Memory B cell (primary cell): ENCODE data around the gene GDF3.
"Not testable (repeated sequence)": the region's sequence is repeated elsewhere in the genome, so short reads cannot be mapped to it uniquely, and the experiment has no call there.

ENCODE experiments used
- ATAC-seq: fragments of 150-1000 bp; cut with Tn5 transposase; 2 replicates; pipeline ENCODE4 v1.10.0; 2021; ENCODE audit warnings: low read depth, mild to moderate bottlenecking, moderate library complexity
- DNase-seq, 2 donors: peaks; one replicate each; pipeline ENCODE4 v3.0.0; 2022; ENCODE audit warnings: low spot score in 2 of 2
- H3K27ac Mint-ChIP-seq: one replicate; pipeline ENCODE4 v1.8.0; 2022; ENCODE audit warnings: mild to moderate bottlenecking, moderate library complexity, mixed read lengths
- H3K27me3 Mint-ChIP-seq: one replicate; pipeline ENCODE4 v1.8.0; 2022; ENCODE audit warnings: mixed read lengths
- H3K36me3 Mint-ChIP-seq: one replicate; pipeline ENCODE4 v1.8.0; 2022; ENCODE audit warnings: mild to moderate bottlenecking, mixed read lengths
- H3K4me1 Mint-ChIP-seq: one replicate; pipeline ENCODE4 v1.8.0; 2022; ENCODE audit warnings: mixed read lengths
- H3K4me3 Mint-ChIP-seq: one replicate; pipeline ENCODE4 v1.8.0; 2022; ENCODE audit warnings: mild to moderate bottlenecking, moderate library complexity, mixed read lengths
- H3K9me3 Mint-ChIP-seq: one replicate; pipeline ENCODE4 v1.8.0; 2022; ENCODE audit warnings: mixed read lengths

GDF3 gene

GRCh38 chr12:7695566-7696197 is at the start of gene GDF3:
Gene GDF3 (minus strand): TSS chr12:7695775. CDS start chr12:7695728, 47 bp downstream.
- Mint-ChIP-seq H3K27ac (no peak within 1 kb of the TSS), H3K4me3 (no peak within 1 kb of the TSS)

GRCh38 chr12:7732993-7733392 is 37.4 kb upstream of the GDF3 start:
- H3K4me3 Mint-ChIP-seq, result no peak overlapping the region
- H3K4me1 Mint-ChIP-seq, result no peaks in the 10 kb centered on the region
- no peak overlapping the region for H3K27ac Mint-ChIP-seq
- no peak for ATAC-seq
- no peaks in the 10 kb centered on the region for H3K36me3 Mint-ChIP-seq
- no peak for DNase-seq
- no peaks in the 10 kb centered on the region for H3K9me3 Mint-ChIP-seq
- H3K27me3 Mint-ChIP-seq, result peaks cover 4% of the 10 kb centered on the region

More at GRCh38 chr12:7695566-7696197, at the start of gene GDF3:
- Mint-ChIP-seq H3K36me3 (no peaks in the 10 kb centered on the region), H3K27me3 (peaks cover 8% of the 10 kb centered on the region), H3K9me3 (no peaks in the 10 kb centered on the region), H3K4me1 (peaks cover 9% of the 10 kb centered on the region)
- ATAC-seq (no peak), DNase-seq (no peak)

- Mint-ChIP-seq H3K4me3 (no peak overlapping the region), H3K9me3 (no peaks in the 10 kb centered on the region), H3K4me1 (no peaks in the 10 kb centered on the region), H3K27ac (no peak overlapping the region), H3K36me3 (no peaks in the 10 kb centered on the region), H3K27me3 (peaks cover 4% of the 10 kb centered on the region)
- no peak for DNase-seq
- no peak for ATAC-seq
Observed at GRCh38 chr12:7731486-7731885, 35.9 kb upstream of the GDF3 start.

- H3K9me3 Mint-ChIP-seq, H3K27me3 Mint-ChIP-seq, ATAC-seq, H3K36me3 Mint-ChIP-seq, H3K4me1 Mint-ChIP-seq, DNase-seq, H3K27ac Mint-ChIP-seq, H3K4me3 Mint-ChIP-seq: not testable (repeated sequence)
Observed at GRCh38 chr12:7730984-7731383, 35.4 kb upstream of the GDF3 start.

- Mint-ChIP-seq H3K4me1 (no peaks in the 10 kb centered on the region), H3K36me3 (no peaks in the 10 kb centered on the region), H3K4me3 (no peak overlapping the region), H3K27ac (no peak overlapping the region), H3K9me3 (no peaks in the 10 kb centered on the region), H3K27me3 (peaks cover 7% of the 10 kb centered on the region)
- DNase-seq (no peak), ATAC-seq (no peak)
Observed at GRCh38 chr12:7729746-7730145, 34.2 kb upstream of the GDF3 start.

- no peak overlapping the region for H3K4me3 Mint-ChIP-seq
- H3K9me3 Mint-ChIP-seq, result no peaks in the 10 kb centered on the region
- no peak for DNase-seq
- no peak for ATAC-seq
- H3K4me1 Mint-ChIP-seq, result no peaks in the 10 kb centered on the region
- no peaks in the 10 kb centered on the region for H3K36me3 Mint-ChIP-seq
- H3K27ac Mint-ChIP-seq, result no peak overlapping the region
- peaks cover 8% of the 10 kb centered on the region for H3K27me3 Mint-ChIP-seq
Observed at GRCh38 chr12:7723926-7724325, 28.4 kb upstream of the GDF3 start.

- peaks cover 6% of the 10 kb centered on the region for H3K27me3 Mint-ChIP-seq
- ATAC-seq, result no peak
- no peaks in the 10 kb centered on the region for H3K36me3 Mint-ChIP-seq
- DNase-seq, result no peak
- no peaks in the 10 kb centered on the region for H3K9me3 Mint-ChIP-seq
- no peak overlapping the region for H3K4me3 Mint-ChIP-seq
- no peak overlapping the region for H3K27ac Mint-ChIP-seq
- H3K4me1 Mint-ChIP-seq, result no peaks in the 10 kb centered on the region
Observed at GRCh38 chr12:7719946-7720730, 24.6 kb upstream of the GDF3 start.

GRCh38 chr12:7716381-7716780 is 20.8 kb upstream of the GDF3 start:
- no peak for DNase-seq
- no peaks in the 10 kb centered on the region for H3K36me3 Mint-ChIP-seq

GRCh38 chr12:7712841-7713442 is 17.4 kb upstream of the GDF3 start:
- ATAC-seq, result no peak
- Mint-ChIP-seq H3K4me3 (no peak overlapping the region), H3K36me3 (no peaks in the 10 kb centered on the region), H3K9me3 (no peaks in the 10 kb centered on the region), H3K4me1 (no peaks in the 10 kb centered on the region), H3K27ac (no peak overlapping the region), H3K27me3 (peaks cover 5% of the 10 kb centered on the region)
- DNase-seq, result no peak

More at GRCh38 chr12:7716381-7716780, 20.8 kb upstream of the GDF3 start:
- no peaks in the 10 kb centered on the region for H3K4me1 Mint-ChIP-seq
- peaks cover 6% of the 10 kb centered on the region for H3K27me3 Mint-ChIP-seq
- H3K4me3 Mint-ChIP-seq, result no peak overlapping the region
- no peak for ATAC-seq
- H3K27ac Mint-ChIP-seq, result no peak overlapping the region
- no peaks in the 10 kb centered on the region for H3K9me3 Mint-ChIP-seq

- Mint-ChIP-seq H3K4me3 (no peak within 1 kb of the TSS), H3K9me3 (peaks cover 1% of the 10 kb centered on the region), H3K27me3 (peaks cover 5% of the 10 kb centered on the region), H3K36me3 (no peaks in the 10 kb centered on the region), H3K27ac (no peak within 1 kb of the TSS), H3K4me1 (no peaks in the 10 kb centered on the region)
- ATAC-seq (no peak), DNase-seq (no peak)
Observed at GRCh38 chr12:7711133-7711532, 15.6 kb upstream of the GDF3 start, which contains the start of gene DPPA3. Gene DPPA3 (plus strand): TSS chr12:7711433. CDS start chr12:7711571, 138 bp downstream.

- no peaks in the 10 kb centered on the region for H3K4me1 Mint-ChIP-seq
- H3K4me3 Mint-ChIP-seq, result no peak overlapping the region
- H3K27ac Mint-ChIP-seq, result no peak overlapping the region
- peaks cover 3% of the 10 kb centered on the region for H3K27me3 Mint-ChIP-seq
- peaks cover 1% of the 10 kb centered on the region for H3K9me3 Mint-ChIP-seq
- ATAC-seq (no peak), DNase-seq (no peak)
- no peaks in the 10 kb centered on the region for H3K36me3 Mint-ChIP-seq
Observed at GRCh38 chr12:7709969-7710675, 14.5 kb upstream of the GDF3 start.

GRCh38 chr12:7705846-7706245 is 10.3 kb upstream of the GDF3 start:
- no peak overlapping the region for H3K27ac Mint-ChIP-seq

GRCh38 chr12:7695237-7695560 is 376 bp downstream of the GDF3 start:
- DNase-seq, result no peak
- H3K9me3 Mint-ChIP-seq, result no peaks in the 10 kb centered on the region
- ATAC-seq, result no peak
- H3K27me3 Mint-ChIP-seq, result peaks cover 8% of the 10 kb centered on the region
- no peak overlapping the region for H3K4me3 Mint-ChIP-seq
- H3K4me1 Mint-ChIP-seq, result peaks cover 9% of the 10 kb centered on the region
- H3K27ac Mint-ChIP-seq, result no peak overlapping the region
- no peaks in the 10 kb centered on the region for H3K36me3 Mint-ChIP-seq

More at GRCh38 chr12:7705846-7706245, 10.3 kb upstream of the GDF3 start:
- H3K27me3 Mint-ChIP-seq, result no peaks in the 10 kb centered on the region
- H3K4me3 Mint-ChIP-seq, result no peak overlapping the region
- no peak for ATAC-seq
- H3K36me3 Mint-ChIP-seq, result no peaks in the 10 kb centered on the region
- DNase-seq, result no peak
- peaks cover 1% of the 10 kb centered on the region for H3K9me3 Mint-ChIP-seq
- no peaks in the 10 kb centered on the region for H3K4me1 Mint-ChIP-seq
